NCI-H69 (cell line): ENCODE results near the gene GPRC5C.
"Not testable (repeated sequence)": the region's sequence is repeated elsewhere in the genome, so short reads cannot be mapped to it uniquely, and the experiment has no call there.

ENCODE experiments used
- DNase-seq: peaks from one replicate; lab custom pipeline; 2025; lab: John Stamatoyannopoulos, UW

GPRC5C gene

GRCh38 chr17:74474043-74474792, 42.3 kb downstream of the GPRC5C start:
- DNase-seq, result peak; percentile 59

GRCh38 chr17:74475189-74475588, 43.3 kb downstream of the GPRC5C start:
- no peak for DNase-seq

DNA sequence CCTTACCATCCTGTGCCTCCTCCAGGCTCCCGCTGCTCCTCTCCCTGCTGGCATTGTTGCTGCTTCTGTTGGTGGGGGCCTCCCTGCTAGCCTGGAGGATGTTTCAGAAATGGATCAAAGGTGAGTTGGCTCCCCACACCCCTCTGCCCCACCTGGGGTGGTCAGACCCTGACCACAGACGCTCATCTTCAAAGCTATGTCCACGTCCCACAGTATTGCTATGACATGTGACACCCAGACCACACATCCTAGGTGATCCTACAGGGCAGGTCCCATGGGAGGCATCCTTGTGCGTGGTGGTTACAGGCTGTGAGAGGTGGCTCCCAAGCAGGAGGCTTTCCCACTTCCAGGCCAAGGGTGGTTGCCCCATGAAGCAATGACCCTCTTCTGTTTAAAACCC, 45.5 kb downstream of the GPRC5C start:
- DNase-seq, result no peak

- DNase-seq, result no peak
Measured at GRCh38 chr17:74478420-74479100, 46.7 kb downstream of the GPRC5C start.

GRCh38 chr17:74480290-74480689, 48.4 kb downstream of the GPRC5C start:
- peak; percentile 21 for DNase-seq

- no peak for DNase-seq
Measured at GRCh38 chr17:74481621-74482020, 49.7 kb downstream of the GPRC5C start.

- no peak for DNase-seq
Measured at GRCh38 chr17:74484066-74484465, 52.2 kb downstream of the GPRC5C start.

DNA sequence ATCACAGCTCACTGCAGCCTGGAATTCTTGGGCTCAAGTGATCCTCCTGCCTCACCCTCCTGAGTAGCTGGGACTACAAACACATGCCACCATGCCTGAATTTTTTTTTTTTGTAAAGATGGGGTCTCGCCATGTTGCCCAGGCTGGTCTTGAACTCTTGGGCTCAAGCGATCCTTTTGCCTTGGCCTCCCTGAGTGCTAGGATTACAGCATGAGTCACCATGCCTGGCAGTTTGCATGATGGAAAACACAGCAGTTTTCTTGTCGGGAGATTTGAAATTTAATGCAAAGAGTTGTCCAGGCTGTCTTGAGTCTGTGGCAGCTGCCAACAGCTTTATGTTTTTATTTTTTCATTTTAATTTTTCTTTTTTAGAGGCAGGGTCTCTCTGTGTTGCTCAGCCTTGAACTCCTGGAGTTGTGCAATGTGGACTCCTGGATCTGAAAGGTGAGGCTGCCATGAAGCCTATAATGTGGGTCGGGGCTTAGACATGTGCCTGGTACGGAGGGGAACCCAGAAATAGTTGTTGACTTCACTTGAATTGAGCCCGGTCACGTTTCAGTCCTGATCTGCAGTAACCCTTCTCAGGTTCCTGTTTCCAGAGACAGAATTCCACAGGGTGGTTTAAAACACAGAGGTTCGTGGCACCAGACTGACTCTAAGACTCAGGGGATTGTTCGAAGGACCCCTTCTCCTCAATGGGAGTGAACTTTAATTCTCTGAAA, 53.3 kb downstream of the GPRC5C start:
- DNase-seq, result no peak

- DNase-seq, result no peak
Measured at GRCh38 chr17:74485841-74486240, 54.0 kb downstream of the GPRC5C start.

DNA sequence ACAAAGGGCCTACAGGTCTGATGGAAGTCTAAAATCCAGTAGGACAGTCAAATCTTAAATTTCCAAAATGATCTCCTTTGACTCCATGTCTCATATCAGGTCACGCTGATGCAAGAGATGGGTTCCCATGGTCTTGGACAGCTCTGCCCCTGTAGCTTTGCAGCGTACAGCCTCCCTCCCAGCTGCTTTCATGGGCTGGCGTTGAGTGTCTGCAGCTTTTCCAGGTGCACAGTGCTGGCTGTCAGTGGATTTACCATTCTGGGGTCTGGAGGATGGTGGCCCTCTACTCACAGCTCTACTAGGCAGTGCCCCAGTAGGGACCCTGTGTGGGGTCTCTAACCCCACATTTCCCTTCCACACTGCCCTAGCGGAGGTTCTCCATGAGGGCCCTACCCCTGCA, 56.4 kb downstream of the GPRC5C start:
- DNase-seq, result not testable (repeated sequence)

- no peak for DNase-seq
Measured at GRCh38 chr17:74490716-74491115, 58.8 kb downstream of the GPRC5C start.

DNA sequence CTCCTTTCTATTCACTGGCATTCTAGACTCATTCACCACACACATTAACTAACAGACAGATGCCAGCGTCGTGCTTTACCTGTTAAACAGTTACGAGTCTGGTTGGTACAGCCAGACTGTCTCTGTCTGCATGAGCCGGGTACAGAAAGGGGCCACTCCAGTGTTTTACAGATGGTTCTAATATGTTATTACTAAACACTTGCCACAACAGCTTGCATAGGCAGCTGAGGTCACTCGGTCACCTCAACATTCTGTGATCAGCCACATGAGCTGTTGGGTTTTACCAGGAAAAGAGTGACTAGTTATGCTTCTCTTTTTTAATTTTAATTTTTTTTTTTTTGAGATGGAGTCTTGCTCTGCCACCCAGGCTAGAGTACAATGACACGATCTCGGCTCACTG, 59.7 kb downstream of the GPRC5C start:
- no peak for DNase-seq

DNA sequence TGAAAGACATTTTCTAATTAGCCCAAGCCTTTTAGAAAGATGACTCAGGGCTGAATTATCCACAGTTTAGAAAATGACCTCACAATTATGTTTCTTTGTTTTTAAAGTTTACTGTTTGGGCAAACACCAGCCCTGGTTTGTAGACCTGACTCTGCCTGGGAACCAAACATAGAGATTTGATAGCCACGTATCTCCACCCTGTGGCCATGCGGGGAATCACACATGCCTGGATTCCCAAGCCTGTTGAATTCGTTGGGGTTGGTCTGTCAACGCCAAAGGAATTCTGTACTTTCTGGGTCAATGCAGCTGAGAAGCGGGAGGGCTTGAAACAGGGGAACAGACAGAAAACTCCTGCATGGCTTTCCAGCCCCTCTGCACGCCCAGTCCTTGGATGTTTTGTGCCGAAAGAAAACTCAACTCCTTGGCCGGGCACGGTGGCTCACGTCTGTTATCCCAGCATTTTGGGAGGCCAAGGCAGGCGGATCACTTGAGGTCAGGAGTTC, 61.5 kb downstream of the GPRC5C start:
- peak; percentile 77 for DNase-seq
